ENCODE results near the gene FAM210A. TPM values are rescaled to one million over a fixed set of nuclear protein-coding genes. Genes with fewer than 3 reads are reported as not detected.

The FAM210A gene
- total RNA-seq, 2 donors from 2014 or later, result 5.4 to 6.6 TPM

DNA sequence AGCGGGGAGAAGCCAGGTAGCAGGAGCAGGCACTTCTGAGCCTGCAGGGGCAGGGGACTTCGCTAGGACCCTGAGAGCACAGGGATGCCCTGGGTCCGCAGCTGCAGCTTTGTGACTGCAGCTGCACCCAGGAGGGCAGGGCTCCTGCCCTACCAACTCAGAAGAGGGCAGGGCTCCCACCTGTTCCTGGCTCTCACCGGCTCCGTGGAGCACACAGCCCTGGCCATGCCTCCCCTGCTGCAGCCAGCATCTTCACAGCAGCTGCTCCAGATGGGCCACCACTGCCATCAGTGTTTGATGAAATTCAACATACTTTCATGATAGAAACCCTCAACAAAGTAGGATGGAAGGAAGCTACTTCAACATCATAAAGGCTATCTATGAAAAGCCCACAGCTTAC, 92.7 kb downstream of the FAM210A start:
- intact Hi-C loops (cut with DNase I), result no loop called here
- ATAC-seq (no peak), DNase-seq (no peak)
- Histone ChIP-seq H3K4me1 (no peaks in the 10 kb centered on the region), H3K4me3 (no peak overlapping the region), H3K27ac (no peak overlapping the region), H3K27me3 (no peaks in the 10 kb centered on the region), H3K36me3 (replicated peaks in 1 of 2; ENCODE audit: insufficient read depth in 1 of 2, low read depth in 2 of 2) (no peaks in the 10 kb centered on the region), H3K9me3 (no peaks in the 10 kb centered on the region)
- 89 to 100% methylated on average over 4 to 5 of the region's 5 CpGs for WGBS, 2 donors
- TF ChIP-seq POLR2A (IDR thresholded peaks at IDR 0.05) (no peak), CTCF (IDR thresholded peaks at IDR 0.05) (no peak)

DNA sequence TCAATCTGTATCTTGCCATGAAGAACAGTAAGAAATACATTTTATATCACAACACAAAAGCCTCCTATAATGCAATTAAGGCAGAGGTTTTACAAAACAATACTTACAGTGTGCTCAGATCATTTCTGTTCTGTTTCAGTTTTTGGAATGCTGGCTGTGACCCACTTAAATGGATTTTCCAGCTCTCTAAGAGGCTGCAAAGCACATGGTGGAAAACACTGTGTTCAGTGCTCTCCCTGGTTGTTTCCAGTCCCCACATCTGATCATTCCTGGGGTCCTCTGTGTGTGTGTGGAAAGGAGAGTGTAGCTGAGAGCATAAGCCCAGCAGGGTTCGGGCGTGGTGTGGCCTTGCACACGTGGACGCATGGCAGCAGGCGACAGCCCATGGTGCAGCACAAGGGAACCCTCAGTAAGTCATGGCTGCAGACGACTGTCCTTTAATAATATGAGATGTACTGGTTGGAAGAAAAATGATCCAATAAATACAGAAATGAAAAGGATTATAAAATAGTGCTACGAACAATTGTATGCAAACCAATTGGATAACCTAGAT, 95.6 kb downstream of the FAM210A start:
- intact Hi-C loops (cut with DNase I), result no loop called here
- 72 to 80% methylated on average over 7 of the region's 7 CpGs for WGBS, 2 donors

DNA sequence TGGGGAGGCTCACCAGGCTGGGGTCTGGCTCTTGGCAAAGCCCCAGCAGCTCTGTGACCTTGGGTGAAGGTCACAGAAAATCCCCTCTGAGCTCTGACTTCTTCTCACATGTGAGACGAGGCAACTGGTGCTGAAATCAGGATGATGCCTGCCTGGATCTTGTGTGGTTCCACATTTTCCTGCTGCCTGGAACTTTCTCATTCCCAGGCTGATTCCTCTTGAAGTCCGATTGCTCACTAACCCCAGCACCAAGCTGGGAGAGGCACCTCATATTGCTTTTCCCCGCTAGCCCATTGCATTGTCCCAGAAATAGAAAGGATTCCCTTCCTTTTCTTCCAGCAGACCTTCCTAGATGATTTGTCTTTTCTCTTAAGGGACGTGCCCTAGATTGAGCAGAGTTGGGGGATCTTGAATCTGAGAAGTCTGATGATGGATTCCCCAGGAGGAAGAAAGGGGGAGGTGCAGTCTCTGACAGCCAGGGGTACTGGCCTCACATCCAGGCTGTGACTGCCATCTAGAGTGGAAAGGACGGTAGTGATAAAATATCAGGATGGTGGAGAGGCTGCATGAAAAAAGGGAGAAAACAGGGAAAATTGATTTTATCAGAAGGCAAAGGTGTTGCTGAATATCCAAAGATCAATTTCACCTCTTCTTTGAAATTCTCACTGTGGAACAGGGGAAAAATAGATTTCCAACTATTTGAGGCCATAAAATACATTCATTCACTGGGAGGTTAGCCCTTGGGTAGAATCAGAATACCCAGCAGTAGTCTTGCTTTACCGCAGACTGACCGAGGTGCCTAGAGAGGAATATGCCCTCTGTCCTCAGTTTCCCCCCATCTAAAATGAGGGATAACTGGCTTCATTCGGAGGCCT, 96.3 kb downstream of the FAM210A start:
- H3K27ac ChIP-seq, result no peak overlapping the region
- H3K36me3 ChIP-seq (replicated peaks in 1 of 2; ENCODE audit: insufficient read depth in 1 of 2, low read depth in 2 of 2), result no peaks in the 10 kb centered on the region
- ATAC-seq (peak; percentile 64), DNase-seq (peak in 3 of 4 donors; percentile 27 to 52 (median 31))
- H3K4me3 ChIP-seq, result no peak overlapping the region
- intact Hi-C loops (cut with DNase I), result no loop called here
- WGBS, 2 donors, result 35 to 47% methylated on average over 8 of the region's 8 CpGs
- no peak for TF ChIP-seq POLR2A (IDR thresholded peaks at IDR 0.05)
- peak in 6 of 7 experiments; percentile 36 to 85 (median 63) for TF ChIP-seq CTCF (IDR thresholded peaks at IDR 0.05)
- H3K4me1 ChIP-seq, result no peaks in the 10 kb centered on the region
- no peaks in the 10 kb centered on the region for H3K9me3 ChIP-seq
- no peaks in the 10 kb centered on the region for H3K27me3 ChIP-seq

More for the DNA sequence above, 95.6 kb downstream of the FAM210A start:
- Histone ChIP-seq H3K27ac (no peak overlapping the region), H3K4me1 (no peaks in the 10 kb centered on the region), H3K36me3 (replicated peaks in 1 of 2; ENCODE audit: insufficient read depth in 1 of 2, low read depth in 2 of 2) (no peaks in the 10 kb centered on the region), H3K9me3 (no peaks in the 10 kb centered on the region), H3K4me3 (no peak overlapping the region), H3K27me3 (no peaks in the 10 kb centered on the region)
- DNase-seq, result no peak
- ATAC-seq, result no peak
- TF ChIP-seq POLR2A (IDR thresholded peaks at IDR 0.05) (no peak), CTCF (IDR thresholded peaks at IDR 0.05) (no peak)

GRCh38 chr18:13628211-13628610, 98.1 kb downstream of the FAM210A start:
- WGBS, 2 donors, result 79 to 85% methylated on average over 7 to 9 of the region's 9 CpGs
- ATAC-seq, result no peak
- Histone ChIP-seq H3K4me3 (no peak overlapping the region), H3K27ac (no peak overlapping the region), H3K36me3 (replicated peaks in 1 of 2; ENCODE audit: insufficient read depth in 1 of 2, low read depth in 2 of 2) (no peaks in the 10 kb centered on the region), H3K27me3 (no peaks in the 10 kb centered on the region), H3K9me3 (no peaks in the 10 kb centered on the region), H3K4me1 (no peaks in the 10 kb centered on the region)
- TF ChIP-seq CTCF (IDR thresholded peaks at IDR 0.05) (no peak), POLR2A (IDR thresholded peaks at IDR 0.05) (no peak)
- DNase-seq, result no peak
- intact Hi-C loops (cut with DNase I), result no loop called here

All from body of pancreas (tissue), 4 donors.